OCI-LY3 (cell line): ENCODE data around the gene TRIM40.

Experiments used
- EZH2phosphoT487 ChIP-seq: fragments of 200-600 bp; shearing (Covaris generic); IDR thresholded peaks from 2 replicates; pipeline ENCODE4 v1.6.1; 2018; ENCODE audit warnings: antibody characterized with exemption, mixed run types, low read depth
- TF ChIP-seq, protein P1 (sequence below): fragments of 200-600, 300-600 bp; sonication (generic); IDR thresholded peaks from 2 replicates; pipeline ENCODE4 v1.5.1; 2014; ENCODE audit warnings: antibody characterized with exemption, low read length, low read depth

DNA sequence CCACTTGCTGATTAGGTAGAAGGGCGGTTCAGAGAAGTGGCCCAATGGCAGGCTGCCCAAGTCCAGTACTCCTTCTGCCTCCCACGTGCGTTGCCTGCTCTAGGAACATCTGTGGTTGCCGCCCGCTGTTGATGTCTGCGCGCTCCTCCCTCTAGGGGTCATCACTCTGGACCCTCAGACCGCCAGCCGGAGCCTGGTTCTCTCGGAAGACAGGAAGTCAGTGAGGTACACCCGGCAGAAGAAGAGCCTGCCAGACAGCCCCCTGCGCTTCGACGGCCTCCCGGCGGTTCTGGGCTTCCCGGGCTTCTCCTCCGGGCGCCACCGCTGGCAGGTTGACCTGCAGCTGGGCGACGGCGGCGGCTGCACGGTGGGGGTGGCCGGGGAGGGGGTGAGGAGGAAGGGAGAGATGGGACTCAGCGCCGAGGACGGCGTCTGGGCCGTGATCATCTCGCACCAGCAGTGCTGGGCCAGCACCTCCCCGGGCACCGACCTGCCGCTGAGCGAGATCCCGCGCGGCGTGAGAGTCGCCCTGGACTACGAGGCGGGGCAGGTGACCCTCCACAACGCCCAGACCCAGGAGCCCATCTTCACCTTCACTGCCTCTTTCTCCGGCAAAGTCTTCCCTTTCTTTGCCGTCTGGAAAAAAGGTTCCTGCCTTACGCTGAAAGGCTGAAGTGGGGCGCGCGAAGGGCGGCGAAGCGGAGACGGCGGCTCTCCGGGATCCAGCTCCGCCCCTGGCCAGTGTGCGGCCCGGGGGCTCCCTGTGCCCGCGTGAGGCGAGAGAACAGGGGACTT is 35.9 kb downstream of the TRIM40 start:
- TF ChIP-seq, protein P1, sequence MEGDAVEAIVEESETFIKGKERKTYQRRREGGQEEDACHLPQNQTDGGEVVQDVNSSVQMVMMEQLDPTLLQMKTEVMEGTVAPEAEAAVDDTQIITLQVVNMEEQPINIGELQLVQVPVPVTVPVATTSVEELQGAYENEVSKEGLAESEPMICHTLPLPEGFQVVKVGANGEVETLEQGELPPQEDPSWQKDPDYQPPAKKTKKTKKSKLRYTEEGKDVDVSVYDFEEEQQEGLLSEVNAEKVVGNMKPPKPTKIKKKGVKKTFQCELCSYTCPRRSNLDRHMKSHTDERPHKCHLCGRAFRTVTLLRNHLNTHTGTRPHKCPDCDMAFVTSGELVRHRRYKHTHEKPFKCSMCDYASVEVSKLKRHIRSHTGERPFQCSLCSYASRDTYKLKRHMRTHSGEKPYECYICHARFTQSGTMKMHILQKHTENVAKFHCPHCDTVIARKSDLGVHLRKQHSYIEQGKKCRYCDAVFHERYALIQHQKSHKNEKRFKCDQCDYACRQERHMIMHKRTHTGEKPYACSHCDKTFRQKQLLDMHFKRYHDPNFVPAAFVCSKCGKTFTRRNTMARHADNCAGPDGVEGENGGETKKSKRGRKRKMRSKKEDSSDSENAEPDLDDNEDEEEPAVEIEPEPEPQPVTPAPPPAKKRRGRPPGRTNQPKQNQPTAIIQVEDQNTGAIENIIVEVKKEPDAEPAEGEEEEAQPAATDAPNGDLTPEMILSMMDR, result no peak
- no peak for TF ChIP-seq EZH2phosphoT487
